MCF 10A (cell line): ENCODE measurements around the gene PPP1R15A. TPM values are rescaled to one million over a fixed set of nuclear protein-coding genes. Genes with fewer than 3 reads are reported as not detected.
"Not testable (repeated sequence)": the region's sequence is repeated elsewhere in the genome, so short reads cannot be mapped to it uniquely, and the experiment has no call there.

ENCODE experiments used
- BruUV-seq: library from RNA; stranded (reverse); fragments of 400-500 nt; replicated peaks from 2 replicates; lab custom pipeline; 2021; lab: Mats Ljungman, UMichigan
- CTCF ChIA-PET: fragments of 300-600 bp; sonication (Branson Sonifier 250); formaldehyde crosslinking; extraction: SDS; loops from one replicate; lab custom pipeline; 2021; ENCODE audit warnings: antibody characterized with exemption, inconsistent platforms; lab: Yijun Ruan, JAX
- POLR2A ChIA-PET: fragments of 300-600, 350-650 bp; sonication (Branson Sonifier 250); formaldehyde crosslinking; extraction: SDS; loops from one replicate; lab custom pipeline; 2020; ENCODE audit warnings: antibody characterized with exemption, inconsistent platforms; lab: Yijun Ruan, JAX
- DNase-seq: peaks from one replicate; pipeline ENCODE4 v3.0.0-alpha.2; 2018; ENCODE audit not compliant: unreplicated experiment
- H3K27ac Mint-ChIP-seq: one replicate; pipeline ENCODE4 v1.8.0; 2022; ENCODE audit warnings: mild to moderate bottlenecking, low read depth, mixed read lengths; ENCODE audit not compliant: unreplicated experiment
- H3K27me3 Mint-ChIP-seq: one replicate; pipeline ENCODE4 v1.8.0; 2022; ENCODE audit warnings: mixed read lengths; ENCODE audit not compliant: insufficient read depth, unreplicated experiment
- H3K36me3 Mint-ChIP-seq: one replicate; pipeline ENCODE4 v1.8.0; 2022; ENCODE audit warnings: mild to moderate bottlenecking, moderate library complexity, mixed read lengths; ENCODE audit not compliant: insufficient read depth, unreplicated experiment
- H3K4me1 Mint-ChIP-seq: one replicate; pipeline ENCODE4 v1.8.0; 2022; ENCODE audit warnings: mixed read lengths; ENCODE audit not compliant: insufficient read depth, unreplicated experiment
- H3K4me3 Mint-ChIP-seq: one replicate; pipeline ENCODE4 v1.8.0; 2022; ENCODE audit warnings: mild to moderate bottlenecking, moderate library complexity, mixed read lengths; ENCODE audit not compliant: unreplicated experiment
- H3K9me3 Mint-ChIP-seq: one replicate; pipeline ENCODE4 v1.8.0; 2022; ENCODE audit warnings: mixed read lengths; ENCODE audit not compliant: unreplicated experiment
- CTCF ChIP-seq: fragments of 200-600 bp; IDR thresholded peaks from one replicate; pipeline ENCODE4 v1.8.0; 2022; ENCODE audit warnings: antibody characterized with exemption, mild to moderate bottlenecking; ENCODE audit not compliant: unreplicated experiment
- intact Hi-C: fragments of 100-400 bp; cut with micrococcal nuclease; formaldehyde crosslinking; loops from 2 replicates; pipeline ENCODE4 v1.14.1; 2022
- total RNA-seq: library from RNA; stranded (reverse); gene quantifications from 2 replicates; pipeline ENCODE4 v1.2.3, GENCODE V29; 2022

The PPP1R15A gene
- total RNA-seq, 1 experiment from 2014 or later = 207 TPM

- POLR2A ChIA-PET = no interaction called here
- intact Hi-C loops = no loop called here
- Mint-ChIP-seq H3K4me1 (peaks cover 11% of the 10 kb centered on the region), H3K4me3 (no peak overlapping the region), H3K27ac (no peak overlapping the region), H3K9me3 (peaks cover 8% of the 10 kb centered on the region), H3K27me3 (no peaks in the 10 kb centered on the region), H3K36me3 (peaks cover 66% of the 10 kb centered on the region)
- TF ChIP-seq CTCF = no peak
- DNase-seq = no peak
- CTCF ChIA-PET = no interaction called here
- no TSS peak for BruUV-seq
These were observed 33.4 kb downstream of the PPP1R15A start for GRCh38 chr19:48905664-48906063.

- no peak overlapping the region for H3K4me3 Mint-ChIP-seq
- CTCF ChIA-PET = interaction anchor here (0.6 to 0.8 kb wide), 2 partner anchors 11 to 25 kb away, joined by 4 to 8 read pairs; no protein-coding TSS in a partner anchor
- no peaks in the 10 kb centered on the region for H3K27me3 Mint-ChIP-seq
- H3K9me3 Mint-ChIP-seq = peaks cover 8% of the 10 kb centered on the region
- no peak for DNase-seq
- H3K36me3 Mint-ChIP-seq = peaks cover 67% of the 10 kb centered on the region
- TF ChIP-seq CTCF = no peak
- intact Hi-C loops = no loop called here
- POLR2A ChIA-PET = interaction anchor here (0.6 kb wide), 2 partner anchors 136 to 271 kb away, joined by 3 read pairs; no protein-coding TSS in a partner anchor
- H3K27ac Mint-ChIP-seq = no peak overlapping the region
- peaks cover 6% of the 10 kb centered on the region for H3K4me1 Mint-ChIP-seq
- no TSS peak for BruUV-seq
These were observed 34.1 kb downstream of the PPP1R15A start for GRCh38 chr19:48906324-48906723.

GRCh38 chr19:48907671-48908070 is 35.5 kb downstream of the PPP1R15A start:
- BruUV-seq = no TSS peak
- ChIA-PET POLR2A (no interaction called here), CTCF (no interaction called here)
- Mint-ChIP-seq H3K36me3 (peaks cover 72% of the 10 kb centered on the region), H3K4me1 (peaks cover 1% of the 10 kb centered on the region), H3K27ac (no peak overlapping the region), H3K9me3 (peaks cover 2% of the 10 kb centered on the region), H3K4me3 (no peak overlapping the region), H3K27me3 (no peaks in the 10 kb centered on the region)
- no peak for TF ChIP-seq CTCF
- no peak for DNase-seq
- intact Hi-C loops = no loop called here

- CTCF ChIA-PET = not testable (repeated sequence)
These were observed 37.3 kb downstream of the PPP1R15A start for GRCh38 chr19:48909424-48910077.

More at GRCh38 chr19:48909424-48910077, 37.3 kb downstream of the PPP1R15A start:
- intact Hi-C loops, POLR2A ChIA-PET, H3K9me3 Mint-ChIP-seq, DNase-seq, H3K27me3 Mint-ChIP-seq, H3K27ac Mint-ChIP-seq, H3K4me3 Mint-ChIP-seq, BruUV-seq, H3K4me1 Mint-ChIP-seq: not testable (repeated sequence)
- peaks cover 80% of the 10 kb centered on the region for H3K36me3 Mint-ChIP-seq
